Body of pancreas (tissue), 4 donors: ENCODE data around the gene VTI1A.

Source experiments
- CTCF ChIP-seq, 7 experiments: fragments of 450-650 bp in 4 of 7; fragments of 200-600 bp in 3 of 7; sonication (generic) in 3 of 7; IDR thresholded peaks; one replicate each; pipeline ENCODE4 v1.5.1; 2016 to 2019; ENCODE audit warnings: antibody characterized with exemption in 7 of 7
- POLR2A ChIP-seq, 3 donors: fragments of 450-650 bp; IDR thresholded peaks; one replicate each; pipeline ENCODE4 v1.6.1; 2016; ENCODE audit warnings: antibody characterized with exemption in 3 of 3, mild to moderate bottlenecking in 2 of 3

GRCh38 chr10:112564337-112564736 lies 117.3 kb downstream of the VTI1A start:
- TF ChIP-seq CTCF (IDR thresholded peaks at IDR 0.05): no peak
- no peak for TF ChIP-seq POLR2A (IDR thresholded peaks at IDR 0.05)
